Measurements from ENCODE around the gene ABCC3.

The ABCC3 gene

DNA sequence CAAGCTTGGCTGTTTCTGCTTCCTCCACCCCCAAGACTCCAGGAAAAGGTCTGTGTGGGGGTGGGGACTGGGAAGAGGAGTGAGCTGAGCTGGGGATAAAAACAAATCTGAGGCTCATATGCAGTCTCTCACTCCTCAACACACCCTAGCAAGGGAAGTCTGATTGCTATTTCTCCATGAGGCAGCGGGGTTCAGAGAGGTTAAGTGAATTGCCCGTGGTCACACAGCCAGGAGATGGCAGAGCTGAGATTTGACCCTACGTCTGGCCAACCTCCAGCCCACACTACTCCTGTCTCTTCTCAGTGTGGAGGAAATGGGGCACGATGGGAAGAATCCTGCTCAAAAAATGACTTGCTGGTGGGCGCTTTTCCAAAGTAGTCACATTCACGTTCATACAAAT lies 4.8 kb upstream of the ABCC3 start:
- TF ChIP-seq, protein P1, sequence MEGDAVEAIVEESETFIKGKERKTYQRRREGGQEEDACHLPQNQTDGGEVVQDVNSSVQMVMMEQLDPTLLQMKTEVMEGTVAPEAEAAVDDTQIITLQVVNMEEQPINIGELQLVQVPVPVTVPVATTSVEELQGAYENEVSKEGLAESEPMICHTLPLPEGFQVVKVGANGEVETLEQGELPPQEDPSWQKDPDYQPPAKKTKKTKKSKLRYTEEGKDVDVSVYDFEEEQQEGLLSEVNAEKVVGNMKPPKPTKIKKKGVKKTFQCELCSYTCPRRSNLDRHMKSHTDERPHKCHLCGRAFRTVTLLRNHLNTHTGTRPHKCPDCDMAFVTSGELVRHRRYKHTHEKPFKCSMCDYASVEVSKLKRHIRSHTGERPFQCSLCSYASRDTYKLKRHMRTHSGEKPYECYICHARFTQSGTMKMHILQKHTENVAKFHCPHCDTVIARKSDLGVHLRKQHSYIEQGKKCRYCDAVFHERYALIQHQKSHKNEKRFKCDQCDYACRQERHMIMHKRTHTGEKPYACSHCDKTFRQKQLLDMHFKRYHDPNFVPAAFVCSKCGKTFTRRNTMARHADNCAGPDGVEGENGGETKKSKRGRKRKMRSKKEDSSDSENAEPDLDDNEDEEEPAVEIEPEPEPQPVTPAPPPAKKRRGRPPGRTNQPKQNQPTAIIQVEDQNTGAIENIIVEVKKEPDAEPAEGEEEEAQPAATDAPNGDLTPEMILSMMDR (conservative IDR thresholded peaks at IDR 0.05; ENCODE audit: low read depth, low read length) = no peak
- DNase-seq (ENCODE audit: low read depth) = no peak
- H3K4me3 ChIP-seq (ENCODE audit: low read depth, low read length) = no peak overlapping the region

DNA sequence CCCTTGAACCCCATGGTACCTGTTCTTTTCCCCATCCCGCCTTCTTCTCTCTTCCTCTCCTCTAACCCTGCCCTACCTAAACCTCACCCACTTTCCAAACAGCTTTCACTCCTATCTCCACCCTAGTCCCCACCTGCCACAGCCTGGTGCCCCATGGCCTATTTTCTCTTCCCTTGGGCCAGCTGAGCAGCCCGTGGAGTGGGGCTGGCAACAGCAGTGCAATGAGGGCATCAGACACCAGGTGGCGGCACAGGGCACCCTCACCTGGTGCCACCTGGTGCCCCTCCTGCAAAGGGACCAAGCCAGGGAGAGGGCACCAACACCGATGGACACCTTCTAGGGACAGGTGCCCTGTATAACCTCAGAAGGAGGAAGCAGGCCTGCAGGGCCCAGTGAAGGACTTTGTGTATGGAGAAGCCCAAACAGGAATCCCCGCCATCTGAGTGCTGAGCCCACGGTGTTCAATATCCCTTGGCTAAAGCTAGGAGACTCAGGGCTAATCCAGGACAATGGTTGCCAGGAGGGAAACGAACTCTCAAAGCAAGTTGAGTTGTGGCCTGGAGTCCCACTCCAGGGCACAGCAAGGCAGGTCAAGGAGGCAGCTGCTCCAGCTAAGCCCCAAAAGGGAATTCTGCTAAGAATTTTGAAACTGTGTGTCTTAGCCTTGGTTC lies 4.0 kb upstream of the ABCC3 start:
- TF ChIP-seq, protein P1 (conservative IDR thresholded peaks at IDR 0.05; ENCODE audit: low read depth, low read length) = peak; percentile 80
- peak; percentile 19 for DNase-seq (ENCODE audit: low read depth)
- H3K4me3 ChIP-seq (ENCODE audit: low read depth, low read length) = no peak overlapping the region

DNA sequence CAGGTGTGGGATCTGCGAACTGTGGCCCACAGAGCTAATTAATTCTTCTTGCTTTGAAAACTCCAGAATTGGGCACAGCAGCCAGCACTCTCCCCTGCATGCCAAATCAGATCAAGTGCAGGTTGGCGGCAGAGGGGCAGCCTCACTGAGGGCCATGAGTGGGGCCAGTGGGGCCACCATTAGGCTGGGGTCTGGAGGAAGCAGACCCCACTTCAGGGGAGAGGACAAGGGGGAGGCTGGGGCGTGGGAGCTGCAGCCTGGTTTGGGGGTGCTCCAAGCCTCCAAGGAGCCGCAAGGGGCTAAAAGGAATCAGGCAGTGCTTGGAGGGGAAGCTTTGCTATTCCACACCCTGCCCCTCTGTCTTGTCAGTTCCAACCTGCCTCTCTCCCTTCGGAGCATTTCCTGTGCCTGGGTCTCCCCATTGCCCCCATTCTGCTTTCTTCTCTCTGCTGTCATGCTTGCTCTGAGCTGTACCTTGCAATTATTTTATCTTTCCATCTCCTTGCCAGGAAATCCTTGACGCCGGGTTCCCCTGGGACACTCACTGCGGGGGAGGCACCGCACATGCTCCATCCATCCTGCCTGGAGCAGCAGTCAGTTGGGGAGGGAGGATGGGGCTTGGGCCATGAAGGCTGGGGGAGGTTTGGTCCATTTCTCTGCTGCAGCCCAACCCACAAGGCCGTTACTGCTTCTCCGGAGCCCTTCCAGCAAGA lies 3.3 kb upstream of the ABCC3 start:
- no peak for DNase-seq (ENCODE audit: low read depth)
- TF ChIP-seq, protein P1 (conservative IDR thresholded peaks at IDR 0.05; ENCODE audit: low read depth, low read length) = no peak
- no peak overlapping the region for H3K4me3 ChIP-seq (ENCODE audit: low read depth, low read length)

DNA sequence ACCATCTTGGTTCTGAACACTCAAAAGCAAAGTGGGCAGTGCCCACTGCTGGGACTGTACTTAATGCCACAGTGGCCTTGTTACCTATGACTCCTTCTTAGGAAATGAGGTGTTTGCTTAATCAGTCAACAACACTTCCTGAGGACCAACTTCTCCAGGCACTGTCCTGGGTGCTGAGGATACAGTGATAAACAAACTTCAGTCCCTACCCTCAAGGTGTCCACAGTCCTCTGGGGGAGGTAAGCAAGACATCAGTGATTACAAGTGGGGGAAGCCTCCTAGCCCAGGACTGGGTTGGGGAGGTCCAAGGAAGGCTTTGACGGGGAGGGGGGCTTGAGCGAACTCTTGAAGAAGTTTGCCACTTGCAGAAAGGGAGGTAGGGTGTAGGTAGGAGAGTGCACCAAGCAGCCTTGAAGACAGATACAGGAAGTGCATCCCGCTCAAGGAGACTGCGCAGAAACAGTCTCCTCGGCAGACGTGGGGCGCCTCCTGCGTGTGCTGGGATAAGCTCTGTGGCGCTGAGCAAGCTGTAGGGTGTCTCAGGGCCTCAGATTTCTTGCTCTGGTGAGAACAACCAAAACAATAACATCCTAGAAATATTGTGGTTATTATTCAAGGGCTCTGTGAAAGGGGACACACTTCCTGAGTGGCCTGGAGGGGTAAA lies 2.6 kb upstream of the ABCC3 start:
- DNase-seq (ENCODE audit: low read depth) = peak; percentile 21
- TF ChIP-seq, protein P1 (conservative IDR thresholded peaks at IDR 0.05; ENCODE audit: low read depth, low read length) = no peak
- H3K4me3 ChIP-seq (ENCODE audit: low read depth, low read length) = no peak overlapping the region

DNA sequence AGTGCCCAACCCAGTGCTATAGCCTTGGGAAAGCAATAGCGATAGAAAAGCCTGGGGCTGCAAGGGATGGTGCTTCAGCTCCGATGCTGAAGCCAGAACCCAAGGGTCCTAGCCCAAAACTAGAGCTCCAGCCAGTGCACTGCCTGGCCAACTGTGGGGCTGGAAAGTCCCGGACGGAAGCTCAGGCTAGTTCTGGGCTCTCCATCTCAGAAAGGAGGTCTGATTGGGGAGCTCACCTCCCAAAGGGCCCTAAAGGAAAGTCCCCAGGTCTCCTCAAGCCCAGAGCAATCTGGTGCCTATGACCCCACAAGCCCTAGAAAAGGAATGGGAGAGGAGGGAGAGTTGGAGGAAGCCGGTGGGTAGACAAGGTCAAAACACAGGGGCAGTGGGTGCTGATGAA lies 2.0 kb upstream of the ABCC3 start:
- H3K4me3 ChIP-seq (ENCODE audit: low read depth, low read length) = no peak overlapping the region
- no peak for DNase-seq (ENCODE audit: low read depth)
- TF ChIP-seq, protein P1 (conservative IDR thresholded peaks at IDR 0.05; ENCODE audit: low read depth, low read length) = no peak

DNA sequence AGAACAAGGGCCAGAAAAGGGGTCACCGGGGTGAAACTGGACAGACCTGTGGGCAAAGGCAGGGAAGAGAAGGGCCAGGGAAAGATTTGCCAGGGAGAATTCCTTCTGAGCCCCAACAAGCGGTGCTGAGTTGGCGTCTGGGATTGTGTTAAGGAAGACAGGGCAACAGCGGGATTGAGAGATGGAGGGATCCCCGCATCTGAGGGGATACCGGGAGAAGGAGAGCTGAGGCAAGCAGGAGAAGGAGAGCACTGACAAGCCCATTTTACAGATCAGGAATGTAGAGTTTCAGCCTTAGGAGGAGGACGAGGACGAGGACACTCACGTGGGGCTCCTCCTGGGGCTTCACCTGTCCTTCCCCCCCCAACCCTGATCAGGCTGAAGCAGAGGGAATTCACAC lies 998 bp upstream of the ABCC3 start:
- no peak for DNase-seq (ENCODE audit: low read depth)
- TF ChIP-seq, protein P1 (conservative IDR thresholded peaks at IDR 0.05; ENCODE audit: low read depth, low read length) = no peak
- H3K4me3 ChIP-seq (ENCODE audit: low read depth, low read length) = no peak overlapping the region

All from choroid plexus epithelial cell (primary cell).